Measurements from ENCODE around the gene VSIG4. TPM values are rescaled to one million over a fixed set of nuclear protein-coding genes. Genes with fewer than 3 reads are reported as not detected.

The VSIG4 gene
- total RNA-seq, 1 experiment from 2014 or later = not detected

GRCh38 chrX:66021401-66021764, 18.5 kb downstream of the VSIG4 start:
- no TSS peak for BruUV-seq (replicated peaks)
- Histone ChIP-seq H3K27me3 (replicated peaks; ENCODE audit: control insufficient read depth, insufficient read depth, low read length) (no peaks in the 10 kb centered on the region), H3K4me3 (ENCODE audit: low read depth, low read length) (no peak overlapping the region), H3K36me3 (ENCODE audit: control insufficient read depth, insufficient read depth, low read length) (no peaks in the 10 kb centered on the region), H3K4me1 (no peaks in the 10 kb centered on the region), H3K9me3 (no peaks in the 10 kb centered on the region)
- POLR2A ChIA-PET = no interaction called here
- no peaks in the 10 kb centered on the region for H3K4me1 Mint-ChIP-seq (ENCODE audit: low read depth, unreplicated experiment)
- no peak for DNase-seq
- intact Hi-C loops (cut with micrococcal nuclease; ENCODE audit: unreplicated experiment) = no loop called here
- H3K9me3 Mint-ChIP-seq (ENCODE audit: unreplicated experiment) = no peaks in the 10 kb centered on the region
- H3K27me3 Mint-ChIP-seq (ENCODE audit: insufficient read depth, unreplicated experiment) = no peaks in the 10 kb centered on the region
- no peak for TF ChIP-seq CTCF (IDR thresholded peaks at IDR 0.05; ENCODE audit: insufficient read depth in 1 of 2, low read depth in 1 of 2, low read length in 1 of 2, severe bottlenecking in 1 of 2, unreplicated experiment in 1 of 2)
- no peak overlapping the region for H3K27ac Mint-ChIP-seq (ENCODE audit: unreplicated experiment)
- CTCF ChIA-PET = no interaction called here
- no peak overlapping the region for H3K4me3 Mint-ChIP-seq (ENCODE audit: unreplicated experiment)
- no peaks in the 10 kb centered on the region for H3K36me3 Mint-ChIP-seq (ENCODE audit: insufficient read depth, unreplicated experiment)

- Mint-ChIP-seq H3K9me3 (ENCODE audit: unreplicated experiment) (no peaks in the 10 kb centered on the region), H3K27me3 (ENCODE audit: insufficient read depth, unreplicated experiment) (no peaks in the 10 kb centered on the region), H3K27ac (ENCODE audit: unreplicated experiment) (no peak overlapping the region), H3K4me1 (ENCODE audit: low read depth, unreplicated experiment) (no peaks in the 10 kb centered on the region), H3K36me3 (ENCODE audit: insufficient read depth, unreplicated experiment) (no peaks in the 10 kb centered on the region), H3K4me3 (ENCODE audit: unreplicated experiment) (no peak overlapping the region)
- no TSS peak for BruUV-seq (replicated peaks)
- ChIA-PET CTCF (no interaction called here), POLR2A (no interaction called here)
- no peak for TF ChIP-seq CTCF (IDR thresholded peaks at IDR 0.05; ENCODE audit: insufficient read depth in 1 of 2, low read depth in 1 of 2, low read length in 1 of 2, severe bottlenecking in 1 of 2, unreplicated experiment in 1 of 2)
- no peaks in the 10 kb centered on the region for H3K9me3 ChIP-seq
- no peaks in the 10 kb centered on the region for H3K27me3 ChIP-seq (replicated peaks; ENCODE audit: control insufficient read depth, insufficient read depth, low read length)
- no peaks in the 10 kb centered on the region for H3K36me3 ChIP-seq (ENCODE audit: control insufficient read depth, insufficient read depth, low read length)
- H3K4me3 ChIP-seq (ENCODE audit: low read depth, low read length) = no peak overlapping the region
- no peaks in the 10 kb centered on the region for H3K4me1 ChIP-seq
- intact Hi-C loops (cut with micrococcal nuclease; ENCODE audit: unreplicated experiment) = no loop called here
- no peak for DNase-seq
Observed at GRCh38 chrX:66020631-66021334, 19.1 kb downstream of the VSIG4 start.

DNA sequence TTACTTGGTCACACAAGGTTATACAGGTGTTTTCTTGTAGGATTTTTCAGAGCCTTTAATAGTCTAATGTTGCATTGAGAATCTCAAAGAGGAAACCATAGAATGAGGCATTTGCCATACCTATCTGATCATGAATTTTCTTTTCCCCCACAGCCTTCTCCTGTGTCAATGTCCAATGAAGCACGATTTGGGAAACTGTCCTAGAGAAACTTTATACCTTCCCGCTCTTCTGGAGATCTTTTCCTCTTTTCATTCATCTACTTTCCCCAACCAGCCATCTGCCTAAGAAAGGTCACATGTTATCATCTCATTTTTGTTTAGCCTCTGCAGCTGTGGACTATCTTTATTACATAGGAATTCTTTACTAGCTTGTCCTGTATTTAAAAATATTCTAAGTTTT, 19.9 kb downstream of the VSIG4 start:
- POLR2A ChIA-PET = no interaction called here
- CTCF ChIA-PET = no interaction called here
- Histone ChIP-seq H3K4me1 (no peaks in the 10 kb centered on the region), H3K27me3 (replicated peaks; ENCODE audit: control insufficient read depth, insufficient read depth, low read length) (no peaks in the 10 kb centered on the region), H3K9me3 (no peaks in the 10 kb centered on the region), H3K4me3 (ENCODE audit: low read depth, low read length) (no peak overlapping the region), H3K36me3 (ENCODE audit: control insufficient read depth, insufficient read depth, low read length) (no peaks in the 10 kb centered on the region)
- no peak overlapping the region for H3K27ac Mint-ChIP-seq (ENCODE audit: unreplicated experiment)
- no peak for TF ChIP-seq CTCF (IDR thresholded peaks at IDR 0.05; ENCODE audit: insufficient read depth in 1 of 2, low read depth in 1 of 2, low read length in 1 of 2, severe bottlenecking in 1 of 2, unreplicated experiment in 1 of 2)
- intact Hi-C loops (cut with micrococcal nuclease; ENCODE audit: unreplicated experiment) = no loop called here
- H3K9me3 Mint-ChIP-seq (ENCODE audit: unreplicated experiment) = no peaks in the 10 kb centered on the region
- no peaks in the 10 kb centered on the region for H3K4me1 Mint-ChIP-seq (ENCODE audit: low read depth, unreplicated experiment)
- no TSS peak for BruUV-seq (replicated peaks)
- H3K27me3 Mint-ChIP-seq (ENCODE audit: insufficient read depth, unreplicated experiment) = no peaks in the 10 kb centered on the region
- no peak overlapping the region for H3K4me3 Mint-ChIP-seq (ENCODE audit: unreplicated experiment)
- no peaks in the 10 kb centered on the region for H3K36me3 Mint-ChIP-seq (ENCODE audit: insufficient read depth, unreplicated experiment)
- DNase-seq = no peak
